ENCODE measurements around the gene NR2F1-AS1. TPM values are rescaled to one million over a fixed set of nuclear protein-coding genes. Genes with fewer than 3 reads are reported as not detected.
A peak's percentile ranks its signal among the peaks of the same experiment; 100 is the strongest.

NR2F1-AS1 gene
- polyA plus RNA-seq, 1 donor from 2014 or later, result not detected

- Mint-ChIP-seq H3K27me3 (peaks cover 70% of the 10 kb centered on the region), H3K27ac (peak overlapping the region in 1 of 3 donors; percentile 78), H3K4me3 (peak overlapping the region in 2 of 4 donors; percentile 35 to 39), H3K36me3 (no peaks in the 10 kb centered on the region), H3K9me3 (peaks cover 0 to 9% (median 4%) of the 10 kb centered on the region in 3 donors), H3K4me1 (peaks cover 11 to 17% (median 17%) of the 10 kb centered on the region in 3 donors)
Observed at GRCh38 chr5:93608855-93609254, 27.8 kb upstream of the NR2F1-AS1 start.

- Mint-ChIP-seq H3K4me1 (peaks cover 9 to 18% (median 17%) of the 10 kb centered on the region in 3 donors), H3K4me3 (peak overlapping the region in 3 of 4 donors; percentile 14 to 65 (median 60)), H3K27ac (peak overlapping the region in 2 of 3 donors; percentile 74 to 78), H3K27me3 (peaks cover 66% of the 10 kb centered on the region), H3K36me3 (peaks cover 2% of the 10 kb centered on the region), H3K9me3 (peaks cover 0 to 10% (median 4%) of the 10 kb centered on the region in 3 donors)
Observed at GRCh38 chr5:93607367-93608258, 26.6 kb upstream of the NR2F1-AS1 start.

GRCh38 chr5:93606382-93606752 is 25.3 kb upstream of the NR2F1-AS1 start:
- peaks cover 56% of the 10 kb centered on the region for H3K27me3 Mint-ChIP-seq
- H3K4me1 Mint-ChIP-seq, result peaks cover 7 to 17% (median 12%) of the 10 kb centered on the region in 3 donors
- peaks cover 2% of the 10 kb centered on the region for H3K36me3 Mint-ChIP-seq
- peak overlapping the region in 1 of 3 donors; percentile 57 for H3K27ac Mint-ChIP-seq
- peaks cover 0 to 11% (median 4%) of the 10 kb centered on the region in 3 donors for H3K9me3 Mint-ChIP-seq
- H3K4me3 Mint-ChIP-seq, result peak overlapping the region in 1 of 4 donors; percentile 19

- peak overlapping the region in 2 of 3 donors; percentile 9 to 57 for H3K27ac Mint-ChIP-seq
- peak overlapping the region in 2 of 4 donors; percentile 34 to 57 for H3K4me3 Mint-ChIP-seq
- H3K36me3 Mint-ChIP-seq, result peaks cover 2% of the 10 kb centered on the region
- peaks cover 0 to 6% (median 0%) of the 10 kb centered on the region in 3 donors for H3K9me3 Mint-ChIP-seq
- peaks cover 7 to 17% (median 12%) of the 10 kb centered on the region in 3 donors for H3K4me1 Mint-ChIP-seq
- H3K27me3 Mint-ChIP-seq, result peaks cover 41% of the 10 kb centered on the region
Observed at GRCh38 chr5:93604644-93605515, 23.9 kb upstream of the NR2F1-AS1 start.

- H3K9me3 Mint-ChIP-seq, result peaks cover 0 to 6% (median 0%) of the 10 kb centered on the region in 3 donors
- peaks cover 7 to 17% (median 12%) of the 10 kb centered on the region in 3 donors for H3K4me1 Mint-ChIP-seq
- H3K27me3 Mint-ChIP-seq, result peaks cover 35% of the 10 kb centered on the region
- no peak overlapping the region for H3K4me3 Mint-ChIP-seq
- H3K27ac Mint-ChIP-seq, result peak overlapping the region; percentile 57 to 84 (median 63)
- H3K36me3 Mint-ChIP-seq, result peaks cover 2% of the 10 kb centered on the region
Observed at GRCh38 chr5:93603793-93604643, 23.0 kb upstream of the NR2F1-AS1 start.

- H3K36me3 Mint-ChIP-seq, result peaks cover 2% of the 10 kb centered on the region
- H3K27ac Mint-ChIP-seq, result peak overlapping the region; percentile 44 to 84 (median 63)
- peaks cover 33% of the 10 kb centered on the region for H3K27me3 Mint-ChIP-seq
- H3K4me1 Mint-ChIP-seq, result peaks cover 6 to 17% (median 12%) of the 10 kb centered on the region in 3 donors
- peaks cover 0 to 6% (median 0%) of the 10 kb centered on the region in 3 donors for H3K9me3 Mint-ChIP-seq
- peak overlapping the region in 1 of 4 donors; percentile 25 for H3K4me3 Mint-ChIP-seq
Observed at GRCh38 chr5:93603078-93603792, 22.2 kb upstream of the NR2F1-AS1 start.

GRCh38 chr5:93602241-93603077 is 21.4 kb upstream of the NR2F1-AS1 start:
- Mint-ChIP-seq H3K27ac (peak overlapping the region; percentile 31 to 84 (median 44)), H3K4me1 (peaks cover 0 to 9% (median 5%) of the 10 kb centered on the region in 3 donors), H3K36me3 (peaks cover 2% of the 10 kb centered on the region), H3K27me3 (peaks cover 30% of the 10 kb centered on the region), H3K4me3 (peak overlapping the region in 2 of 4 donors; percentile 25 to 38), H3K9me3 (peaks cover 0 to 6% (median 0%) of the 10 kb centered on the region in 3 donors)

GRCh38 chr5:93601802-93602155 is 20.8 kb upstream of the NR2F1-AS1 start:
- H3K9me3 Mint-ChIP-seq, result peaks cover 0 to 6% (median 0%) of the 10 kb centered on the region in 3 donors
- peaks cover 28% of the 10 kb centered on the region for H3K27me3 Mint-ChIP-seq
- H3K36me3 Mint-ChIP-seq, result peaks cover 2% of the 10 kb centered on the region
- H3K4me1 Mint-ChIP-seq, result peaks cover 0 to 7% (median 3%) of the 10 kb centered on the region in 3 donors
- peak overlapping the region in 1 of 3 donors; percentile 83 for H3K27ac Mint-ChIP-seq
- peak overlapping the region in 1 of 4 donors; percentile 24 for H3K4me3 Mint-ChIP-seq

GRCh38 chr5:93601071-93601801 is 20.2 kb upstream of the NR2F1-AS1 start:
- Mint-ChIP-seq H3K36me3 (peaks cover 2% of the 10 kb centered on the region), H3K4me1 (peaks cover 0 to 7% (median 3%) of the 10 kb centered on the region in 3 donors), H3K9me3 (peaks cover 0 to 6% (median 0%) of the 10 kb centered on the region in 3 donors), H3K4me3 (peak overlapping the region in 1 of 4 donors; percentile 51), H3K27me3 (peaks cover 27% of the 10 kb centered on the region), H3K27ac (no peak overlapping the region)

- Mint-ChIP-seq H3K9me3 (peaks cover 0 to 8% (median 4%) of the 10 kb centered on the region in 3 donors), H3K4me3 (no peak overlapping the region), H3K27me3 (peaks cover 31% of the 10 kb centered on the region), H3K4me1 (peaks cover 2 to 7% (median 5%) of the 10 kb centered on the region in 3 donors), H3K27ac (no peak overlapping the region), H3K36me3 (peaks cover 2% of the 10 kb centered on the region)
Observed at GRCh38 chr5:93600409-93601070, 19.5 kb upstream of the NR2F1-AS1 start.

GRCh38 chr5:93599399-93600120 is 18.5 kb upstream of the NR2F1-AS1 start:
- H3K27ac Mint-ChIP-seq, result no peak overlapping the region
- peaks cover 2% of the 10 kb centered on the region for H3K36me3 Mint-ChIP-seq
- H3K27me3 Mint-ChIP-seq, result peaks cover 28% of the 10 kb centered on the region
- peaks cover 0 to 4% (median 2%) of the 10 kb centered on the region in 3 donors for H3K4me1 Mint-ChIP-seq
- H3K4me3 Mint-ChIP-seq, result no peak overlapping the region
- H3K9me3 Mint-ChIP-seq, result peaks cover 0 to 8% (median 4%) of the 10 kb centered on the region in 3 donors

All from IgD-negative memory B cell (primary cell).